Measurements from ENCODE around the gene TACC2.

TACC2 gene

GRCh38 chr10:122248356-122249302, 259.7 kb downstream of the TACC2 start:
- DNase-seq (ENCODE audit: low read depth in 2 of 2) = no peak

GRCh38 chr10:122249303-122249850, 260.4 kb downstream of the TACC2 start:
- DNase-seq (ENCODE audit: low read depth in 2 of 2) = no peak

DNA sequence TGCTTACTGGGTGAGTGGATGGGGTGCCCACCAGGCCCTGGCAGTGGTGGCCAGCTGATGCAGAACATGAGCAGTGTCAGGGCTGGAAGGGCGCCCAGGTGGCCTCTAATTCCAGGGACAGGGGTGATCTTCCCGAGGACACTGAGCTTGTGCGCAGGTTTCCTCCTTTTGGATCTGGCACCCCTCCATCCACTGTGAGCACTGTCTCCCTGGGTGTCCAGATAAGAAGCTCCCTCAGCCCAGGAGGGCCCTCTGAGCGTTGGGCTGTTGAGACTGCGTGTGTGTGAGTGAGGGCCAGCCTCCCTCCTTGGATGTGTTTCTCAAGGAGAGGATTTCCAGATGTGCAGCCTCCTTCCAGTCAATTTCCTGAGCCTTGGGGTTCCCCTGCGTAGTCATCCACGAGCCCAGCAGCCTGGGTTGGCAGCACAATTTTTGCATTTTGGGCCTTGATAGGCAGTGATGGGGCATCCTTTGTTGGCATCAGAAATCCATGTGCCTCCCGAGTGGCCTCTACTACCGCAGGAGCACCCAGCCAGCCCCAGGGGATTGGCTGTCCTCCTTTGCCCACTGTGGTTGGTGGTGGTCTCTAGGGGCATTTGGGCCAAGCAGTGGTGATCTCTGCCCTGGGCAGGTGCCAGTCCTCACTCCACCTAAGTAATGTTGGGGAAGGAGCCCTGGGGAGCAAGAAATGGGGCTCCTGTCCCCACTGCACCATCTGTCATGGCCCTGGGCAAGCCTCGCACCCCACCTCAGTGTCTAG, 261.2 kb downstream of the TACC2 start:
- DNase-seq (ENCODE audit: low read depth in 2 of 2) = no peak

- DNase-seq (ENCODE audit: low read depth in 2 of 2) = no peak
Measured at GRCh38 chr10:122251459-122252255, 262.7 kb downstream of the TACC2 start.

DNA sequence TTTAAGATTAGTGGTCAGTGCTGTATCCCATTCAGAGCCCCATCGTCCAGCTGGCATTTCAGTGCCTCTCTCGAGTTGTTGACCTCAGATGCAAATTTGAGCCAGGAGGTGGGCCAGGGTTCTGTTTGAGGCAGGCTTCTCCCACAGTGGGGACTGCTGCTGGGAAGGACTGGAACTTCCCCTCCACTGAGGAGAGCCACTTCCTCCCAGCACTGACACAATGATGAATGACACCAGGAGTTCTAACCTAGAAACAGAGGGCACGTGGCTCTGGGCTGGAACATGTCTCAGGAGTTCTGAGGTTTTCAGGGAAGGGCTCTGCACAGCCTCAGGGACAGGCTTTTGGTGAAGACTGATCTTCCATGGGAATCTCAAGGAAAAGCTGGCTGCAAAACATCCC, 263.8 kb downstream of the TACC2 start:
- DNase-seq (ENCODE audit: low read depth in 2 of 2) = no peak

GRCh38 chr10:122253605-122254004, 264.6 kb downstream of the TACC2 start:
- no peak for DNase-seq (ENCODE audit: low read depth in 2 of 2)

GRCh38 chr10:122254831-122255230, 265.9 kb downstream of the TACC2 start:
- no peak for DNase-seq (ENCODE audit: low read depth in 2 of 2)

DNA sequence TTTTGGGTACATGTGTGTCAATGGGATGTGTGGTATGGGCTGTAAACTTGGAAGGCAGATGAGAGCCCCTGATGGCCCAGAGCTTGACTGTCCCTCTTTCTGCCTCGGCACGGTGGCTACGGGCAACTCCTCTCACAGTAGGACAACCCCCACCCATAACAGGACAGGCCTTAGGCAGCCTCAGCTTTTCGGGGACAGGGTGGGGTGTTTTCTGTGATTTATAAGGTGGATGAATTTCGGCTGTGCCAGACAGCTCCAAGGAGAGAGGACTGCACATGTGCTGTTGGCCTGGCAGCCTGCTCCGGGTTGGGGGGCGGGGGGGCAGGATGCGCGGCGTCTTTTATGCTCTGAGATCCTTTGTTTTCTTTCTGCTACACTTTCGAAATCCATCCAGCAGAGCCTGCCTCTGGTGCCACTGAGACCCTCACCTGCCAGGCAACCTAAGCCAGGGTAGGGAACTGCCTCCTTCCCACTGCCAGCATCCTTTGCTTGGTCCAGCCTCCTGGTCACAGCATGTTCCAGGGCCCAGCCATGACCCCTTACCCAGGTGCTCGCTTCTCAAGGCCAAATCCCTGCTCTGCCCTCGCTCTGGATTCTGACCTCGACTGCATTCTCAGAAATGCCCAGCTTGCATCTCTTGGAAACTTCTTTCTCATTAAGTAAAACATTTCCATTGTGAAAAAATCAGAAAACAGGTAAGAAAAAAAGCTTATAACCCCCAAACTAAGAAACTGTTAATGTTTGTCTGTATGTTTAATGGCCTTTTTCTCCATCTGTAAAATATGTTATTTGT, 266.7 kb downstream of the TACC2 start:
- DNase-seq (ENCODE audit: low read depth in 2 of 2) = no peak

- no peak for DNase-seq (ENCODE audit: low read depth in 2 of 2)
Measured at GRCh38 chr10:122257041-122257440, 268.1 kb downstream of the TACC2 start.

DNA sequence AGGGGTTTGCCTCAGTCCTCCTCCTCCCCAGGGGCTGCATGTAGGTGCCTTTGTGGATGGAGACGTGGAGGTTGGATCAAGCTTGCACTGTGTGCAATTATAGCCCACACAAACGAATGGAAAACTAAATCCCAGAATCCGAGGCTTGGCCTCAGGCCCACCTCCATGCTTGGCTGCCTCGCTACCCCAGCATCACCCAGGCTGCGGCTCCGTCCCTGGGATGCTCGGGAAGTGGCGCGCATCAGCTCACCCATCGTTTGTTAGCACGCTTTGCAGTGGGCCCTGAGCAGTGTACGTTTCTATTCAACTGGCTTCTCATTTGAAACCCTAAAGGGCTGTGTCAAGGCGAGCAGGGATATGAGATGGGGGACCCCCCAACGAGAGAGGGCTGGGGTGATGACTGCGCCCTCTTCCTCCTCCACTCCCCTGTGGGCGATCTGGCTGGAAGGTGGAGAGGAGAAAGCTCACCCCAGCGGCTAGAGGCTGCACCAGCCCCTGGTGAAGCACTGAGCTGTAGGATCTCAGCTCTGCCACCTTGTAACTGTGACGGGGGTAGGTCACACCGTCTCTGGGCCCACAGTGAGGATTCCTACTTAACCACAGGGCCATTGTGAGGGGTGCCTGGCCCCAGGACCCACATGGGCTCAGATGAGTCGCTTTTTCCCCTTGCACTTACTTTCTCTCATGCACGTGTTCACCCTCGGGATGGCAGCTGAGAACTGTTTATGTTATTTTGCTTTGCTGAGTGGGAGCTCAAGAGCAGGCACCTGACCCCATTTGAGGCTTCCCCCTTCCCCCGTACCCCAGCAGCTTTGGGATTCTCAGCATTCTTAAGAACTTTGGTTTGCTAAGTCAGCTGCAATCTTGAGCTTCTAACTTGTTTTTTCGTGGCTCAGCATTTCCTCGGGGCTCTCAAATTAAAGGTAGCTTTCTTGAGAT, 269.4 kb downstream of the TACC2 start:
- no peak for DNase-seq (ENCODE audit: low read depth in 2 of 2)

GRCh38 chr10:122259075-122259466, 270.1 kb downstream of the TACC2 start:
- no peak for DNase-seq (ENCODE audit: low read depth in 2 of 2)

DNA sequence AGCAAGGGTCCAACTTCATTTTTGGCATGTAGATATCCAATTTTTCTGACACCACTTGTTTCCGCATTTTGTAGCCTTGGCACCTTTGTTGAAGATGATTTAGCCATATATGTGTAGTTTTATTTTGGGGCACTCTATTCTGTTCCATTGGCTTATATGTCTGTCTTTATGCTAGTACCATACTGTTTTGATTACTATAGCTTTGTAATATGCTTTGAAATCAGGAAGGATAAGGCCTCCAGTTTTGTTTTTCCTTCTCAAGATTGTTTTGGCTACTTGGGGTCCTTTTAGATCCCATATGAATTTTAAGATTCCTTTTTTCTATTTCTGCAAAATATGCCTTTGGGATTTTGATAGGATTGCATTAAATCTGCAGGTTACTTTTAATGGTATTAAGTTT, 272.6 kb downstream of the TACC2 start:
- no peak for DNase-seq (ENCODE audit: low read depth in 2 of 2)

GRCh38 chr10:122263971-122264370, 275.0 kb downstream of the TACC2 start:
- no peak for DNase-seq (ENCODE audit: low read depth in 2 of 2)

DNA sequence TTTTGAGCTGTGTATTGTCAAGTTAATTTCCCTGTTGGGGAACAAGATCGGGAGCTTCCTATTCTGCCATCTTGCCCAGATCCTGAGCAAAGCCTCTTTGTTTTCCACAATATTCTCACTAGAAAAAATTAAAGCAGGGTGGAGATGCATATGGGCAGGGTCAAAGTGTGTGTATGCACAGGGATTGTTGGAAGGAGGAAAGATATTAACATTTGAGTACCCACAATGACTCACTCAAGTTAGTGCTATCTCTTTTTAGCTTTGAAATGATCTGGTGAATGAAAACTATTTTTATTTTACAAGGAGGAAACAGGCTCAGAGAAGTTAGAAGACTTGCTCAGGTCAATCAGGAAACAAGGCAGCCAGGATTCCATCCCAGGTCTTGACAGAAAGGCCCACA, 275.5 kb downstream of the TACC2 start:
- DNase-seq (ENCODE audit: low read depth in 2 of 2) = no peak

GRCh38 chr10:122264931-122265330, 276.0 kb downstream of the TACC2 start:
- DNase-seq (ENCODE audit: low read depth in 2 of 2) = no peak

- no peak for DNase-seq (ENCODE audit: low read depth in 2 of 2)
Measured at GRCh38 chr10:122265896-122266295, 276.9 kb downstream of the TACC2 start.

DNA sequence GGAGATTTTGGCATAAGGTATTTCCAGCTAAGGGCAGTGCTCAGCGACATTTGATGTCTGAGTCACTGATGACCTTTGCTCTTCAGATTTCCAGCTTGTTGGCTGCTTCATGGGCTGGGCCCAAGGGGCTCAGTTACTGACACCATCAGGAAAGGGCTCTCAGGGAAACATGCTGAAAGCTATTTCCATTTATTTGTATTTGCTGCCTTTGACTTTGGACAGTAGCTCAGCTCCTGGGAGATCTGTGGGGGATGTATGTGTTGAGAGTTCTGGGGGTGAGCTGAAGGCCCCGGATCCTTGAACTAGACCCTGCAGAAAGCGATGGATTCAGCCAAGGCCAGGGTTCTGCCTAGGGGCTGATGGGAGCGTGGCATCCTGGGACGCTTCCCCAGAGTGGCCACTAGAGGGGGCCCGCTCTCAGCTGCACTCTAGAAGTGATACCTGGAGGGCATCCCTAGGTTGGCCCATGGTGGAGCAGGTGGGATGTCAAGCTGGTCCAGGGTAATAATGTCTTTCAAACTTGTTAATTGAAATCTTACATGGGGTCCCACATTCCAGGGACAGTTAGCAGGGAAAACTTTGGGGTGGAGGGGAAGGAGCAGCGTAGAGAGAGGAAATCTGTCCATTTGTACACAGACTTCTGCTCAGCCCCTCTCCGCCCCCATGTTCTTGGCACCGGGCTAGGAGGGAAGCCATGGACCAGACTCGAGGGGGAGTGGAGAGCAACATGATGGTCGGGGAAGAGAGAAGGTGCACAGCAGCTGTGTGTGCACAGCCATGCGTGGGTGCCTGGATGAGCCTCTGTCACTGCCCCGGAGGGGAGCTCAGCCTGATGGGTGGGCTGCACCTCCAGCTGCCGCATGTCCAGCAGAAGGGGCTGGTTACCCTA, 279.1 kb downstream of the TACC2 start:
- peak in 1 of 2 donors; percentile 13 for DNase-seq (ENCODE audit: low read depth in 2 of 2)

- no peak for DNase-seq (ENCODE audit: low read depth in 2 of 2)
Measured at GRCh38 chr10:122269059-122269687, 280.2 kb downstream of the TACC2 start.

Data from activated CD8-positive, alpha-beta memory T cell treated with anti-CD3 and anti-CD28 coated beads for 4 hours (primary cell).